Measurements from ENCODE around the gene ARHGAP22. TPM values are rescaled to one million over a fixed set of nuclear protein-coding genes. Genes with fewer than 3 reads are reported as not detected.

ARHGAP22 gene
- 85.4 and 107 TPM in 2 replicates for total RNA-seq

DNA sequence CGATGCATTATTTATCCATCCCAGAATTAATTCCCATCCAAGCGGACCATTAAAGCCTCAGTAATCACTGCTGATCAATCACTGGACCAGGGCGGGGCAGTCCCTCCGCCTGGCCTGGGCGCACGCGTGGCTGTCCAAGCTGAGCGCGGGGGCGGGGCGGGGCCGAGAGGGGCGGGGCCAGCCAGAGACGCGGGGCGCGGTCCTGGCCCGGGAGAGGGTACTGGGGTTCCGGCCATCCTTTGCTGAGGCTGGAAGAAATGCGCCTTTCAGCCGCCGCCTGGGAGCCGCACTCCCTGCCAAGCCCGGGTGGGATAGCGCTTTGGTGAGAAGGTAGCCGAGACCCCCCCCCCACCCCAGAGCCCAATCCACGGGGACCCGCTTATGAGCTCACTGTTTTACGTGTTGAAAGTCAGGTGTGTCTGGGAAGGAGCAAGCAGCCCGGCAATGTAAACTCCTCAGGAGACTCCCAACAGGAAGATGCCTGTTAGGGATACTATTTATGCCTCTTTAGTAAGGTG is at the start of gene ARHGAP22:
TSS of gene ARHGAP22 (minus strand) at position 83 of the 518 bp plus-strand sequence. CDS start 277 bp downstream, outside the sequence.

Other genes starting within 250 kb of the ARHGAP22 start
- not detected in 2 replicates for gene WDFY4, start 79.8 kb upstream of the ARHGAP22 start, total RNA-seq

Data from smooth muscle cell of the pulmonary artery (primary cell).